Measurements from ENCODE around the gene SERGEF.

Gene SERGEF

GRCh38 chr11:17744151-17744940 is 268.5 kb downstream of the SERGEF start:
- no peak for DNase-seq

- DNase-seq: no peak
Measured at GRCh38 chr11:17743808-17744119, 269.1 kb downstream of the SERGEF start.

- DNase-seq: no peak
Measured at GRCh38 chr11:17743026-17743807, 269.6 kb downstream of the SERGEF start.

GRCh38 chr11:17742019-17742418 is 270.8 kb downstream of the SERGEF start:
- no peak for DNase-seq

- DNase-seq: no peak
Measured at GRCh38 chr11:17741487-17741886, 271.4 kb downstream of the SERGEF start.

GRCh38 chr11:17740649-17741235 is 272.1 kb downstream of the SERGEF start:
- no peak for DNase-seq

- DNase-seq: no peak
Measured at GRCh38 chr11:17739945-17740338, 272.9 kb downstream of the SERGEF start.

GRCh38 chr11:17738151-17738973 is 274.5 kb downstream of the SERGEF start:
- no peak for DNase-seq
